Hematopoietic multipotent progenitor cell treated with erythropoietin and hydrocortisone succinate and interleukin-3 and kit ligand, for 8 days (in vitro differentiated cells): ENCODE results near the gene TMEM131.
"Not testable (repeated sequence)": the region's sequence is repeated elsewhere in the genome, so short reads cannot be mapped to it uniquely, and the experiment has no call there.

Experiments used
- DNase-seq: peaks from one replicate; pipeline ENCODE4 v3.0.0-alpha.2; 2015

Gene TMEM131

GRCh38 chr2:97985998-97986397 lies 9.8 kb downstream of the TMEM131 start:
- no peak for DNase-seq

GRCh38 chr2:97983698-97984097 lies 12.1 kb downstream of the TMEM131 start:
- DNase-seq: peak; percentile 80

- DNase-seq: no peak
Measured at GRCh38 chr2:97983134-97983533, 12.6 kb downstream of the TMEM131 start.

GRCh38 chr2:97982621-97983020 lies 13.1 kb downstream of the TMEM131 start:
- DNase-seq: no peak

- no peak for DNase-seq
Measured at GRCh38 chr2:97981961-97982360, 13.8 kb downstream of the TMEM131 start.

GRCh38 chr2:97979904-97980303 lies 15.8 kb downstream of the TMEM131 start:
- DNase-seq: no peak

GRCh38 chr2:97974471-97974870 lies 21.3 kb downstream of the TMEM131 start:
- no peak for DNase-seq

- peak; percentile 31 for DNase-seq
Measured at GRCh38 chr2:97970293-97971060, 25.3 kb downstream of the TMEM131 start.

GRCh38 chr2:97969081-97970067 lies 26.4 kb downstream of the TMEM131 start:
- peak; percentile 68 for DNase-seq

- peak; percentile 93 for DNase-seq
Measured at GRCh38 chr2:97967931-97968627, 27.7 kb downstream of the TMEM131 start.

GRCh38 chr2:97967216-97967592 lies 28.5 kb downstream of the TMEM131 start:
- DNase-seq: peak; percentile 40

- no peak for DNase-seq
Measured at GRCh38 chr2:97966545-97967215, 29.1 kb downstream of the TMEM131 start.

GRCh38 chr2:97965116-97965515 lies 30.6 kb downstream of the TMEM131 start:
- no peak for DNase-seq

- no peak for DNase-seq
Measured at GRCh38 chr2:97963880-97964279, 31.9 kb downstream of the TMEM131 start.

- no peak for DNase-seq
Measured at GRCh38 chr2:97963079-97963406, 32.7 kb downstream of the TMEM131 start.

- DNase-seq: no peak
Measured at GRCh38 chr2:97961534-97961933, 34.2 kb downstream of the TMEM131 start.

- no peak for DNase-seq
Measured at GRCh38 chr2:97958184-97958583, 37.6 kb downstream of the TMEM131 start.

GRCh38 chr2:97957432-97958183 lies 38.1 kb downstream of the TMEM131 start:
- DNase-seq: no peak

- not testable (repeated sequence) for DNase-seq
Measured at GRCh38 chr2:97956753-97957152, 39.0 kb downstream of the TMEM131 start.

- no peak for DNase-seq
Measured at GRCh38 chr2:97953853-97954252, 41.9 kb downstream of the TMEM131 start.

- DNase-seq: no peak
Measured at GRCh38 chr2:97952357-97952756, 43.4 kb downstream of the TMEM131 start.

GRCh38 chr2:97951155-97951680 lies 44.5 kb downstream of the TMEM131 start:
- DNase-seq: peak; percentile 28
